Measurements from ENCODE around the gene LGMN. TPM values are rescaled to one million over a fixed set of nuclear protein-coding genes. Genes with fewer than 3 reads are reported as not detected.
A peak's percentile ranks its signal among the peaks of the same experiment; 100 is the strongest.

The LGMN gene
- total and polyA plus RNA-seq, 3 donors from 2014 or later, result 58.1 to 102 (median 88.9) TPM

DNA sequence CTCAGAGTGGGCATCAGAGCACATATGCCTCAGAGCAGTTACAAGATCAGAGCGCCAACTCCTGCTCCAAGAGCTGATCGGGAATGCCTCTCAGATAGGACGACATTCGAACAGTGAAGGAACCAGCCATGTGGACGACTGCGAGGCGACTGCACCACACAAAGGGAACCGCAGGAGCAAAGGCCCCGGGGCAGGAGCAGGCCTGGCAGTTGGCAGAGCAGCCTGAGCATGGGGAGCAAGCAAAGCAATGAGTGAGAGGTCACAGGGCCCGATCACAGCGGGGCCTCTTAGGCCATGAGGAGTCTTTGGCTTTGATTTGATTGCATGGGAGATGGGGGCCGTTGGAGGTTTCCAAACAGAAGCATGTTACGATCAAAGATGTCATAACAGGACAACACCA is 90.3 kb downstream of the LGMN start:
- H3K9me3 ChIP-seq, result no peaks in the 10 kb centered on the region
- peaks cover 36% of the 10 kb centered on the region for H3K4me1 ChIP-seq
- TF ChIP-seq POLR2A (IDR thresholded peaks at IDR 0.05), result no peak
- TF ChIP-seq, protein P1, sequence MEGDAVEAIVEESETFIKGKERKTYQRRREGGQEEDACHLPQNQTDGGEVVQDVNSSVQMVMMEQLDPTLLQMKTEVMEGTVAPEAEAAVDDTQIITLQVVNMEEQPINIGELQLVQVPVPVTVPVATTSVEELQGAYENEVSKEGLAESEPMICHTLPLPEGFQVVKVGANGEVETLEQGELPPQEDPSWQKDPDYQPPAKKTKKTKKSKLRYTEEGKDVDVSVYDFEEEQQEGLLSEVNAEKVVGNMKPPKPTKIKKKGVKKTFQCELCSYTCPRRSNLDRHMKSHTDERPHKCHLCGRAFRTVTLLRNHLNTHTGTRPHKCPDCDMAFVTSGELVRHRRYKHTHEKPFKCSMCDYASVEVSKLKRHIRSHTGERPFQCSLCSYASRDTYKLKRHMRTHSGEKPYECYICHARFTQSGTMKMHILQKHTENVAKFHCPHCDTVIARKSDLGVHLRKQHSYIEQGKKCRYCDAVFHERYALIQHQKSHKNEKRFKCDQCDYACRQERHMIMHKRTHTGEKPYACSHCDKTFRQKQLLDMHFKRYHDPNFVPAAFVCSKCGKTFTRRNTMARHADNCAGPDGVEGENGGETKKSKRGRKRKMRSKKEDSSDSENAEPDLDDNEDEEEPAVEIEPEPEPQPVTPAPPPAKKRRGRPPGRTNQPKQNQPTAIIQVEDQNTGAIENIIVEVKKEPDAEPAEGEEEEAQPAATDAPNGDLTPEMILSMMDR (IDR thresholded peaks at IDR 0.05), result no peak
- intact Hi-C loops (cut with DNase I; ENCODE audit: low total_unique reads), result no loop called here
- no peak overlapping the region for H3K4me3 ChIP-seq
- 80 to 88% methylated on average over 10 to 13 of the region's 13 CpGs for WGBS, 2 donors
- no peaks in the 10 kb centered on the region for H3K36me3 ChIP-seq (ENCODE audit: low read depth, missing control alignments)
- no peak for DNase-seq
- H3K27ac ChIP-seq, result peak overlapping the region; percentile 74 to 82
- H3K27me3 ChIP-seq, result no peaks in the 10 kb centered on the region

DNA sequence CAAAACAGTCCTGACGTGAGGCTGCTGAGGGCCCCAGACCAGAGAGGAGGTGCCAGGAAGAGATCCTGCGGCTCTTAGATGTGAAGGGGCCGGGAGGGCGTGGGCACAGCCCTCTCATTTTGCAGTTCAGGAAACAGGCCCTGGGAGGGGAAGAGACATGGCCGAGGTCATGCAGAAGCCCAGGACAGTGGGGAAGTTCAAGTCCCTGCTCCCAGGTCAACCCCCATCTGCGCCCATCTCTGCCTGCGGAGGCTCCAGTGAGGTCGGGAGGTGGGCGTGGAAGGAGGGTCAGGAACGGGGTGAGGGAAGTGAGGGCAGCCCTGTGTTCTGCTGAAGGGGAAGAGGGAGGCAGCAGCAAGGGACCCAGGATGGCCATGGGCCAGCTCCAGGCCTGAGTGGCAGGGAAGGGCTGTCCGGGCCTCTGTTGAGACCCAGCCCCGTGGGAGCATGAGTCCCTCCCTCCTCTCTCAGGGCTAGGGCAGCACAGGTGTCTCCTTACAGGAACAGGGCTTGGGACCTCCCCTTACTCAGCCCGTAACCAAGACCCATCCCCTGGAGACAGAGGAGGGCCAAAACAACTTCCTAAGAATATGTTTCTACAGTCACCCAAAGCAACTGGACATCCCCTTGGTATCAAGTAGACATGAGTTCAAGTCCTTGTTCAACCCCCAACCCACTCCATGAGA is 90.8 kb downstream of the LGMN start:
- peak; percentile 68 for DNase-seq
- Histone ChIP-seq H3K9me3 (no peaks in the 10 kb centered on the region), H3K27me3 (no peaks in the 10 kb centered on the region), H3K27ac (peak overlapping the region; percentile 74 to 82), H3K4me3 (no peak overlapping the region), H3K4me1 (peaks cover 40% of the 10 kb centered on the region), H3K36me3 (ENCODE audit: low read depth, missing control alignments) (no peaks in the 10 kb centered on the region)
- no peak for TF ChIP-seq POLR2A (IDR thresholded peaks at IDR 0.05)
- TF ChIP-seq, protein P1 (IDR thresholded peaks at IDR 0.05), result no peak
- intact Hi-C loops (cut with DNase I; ENCODE audit: low total_unique reads), result no loop called here
- 36 to 46% methylated on average over 8 to 13 of the region's 13 CpGs for WGBS, 2 donors

DNA sequence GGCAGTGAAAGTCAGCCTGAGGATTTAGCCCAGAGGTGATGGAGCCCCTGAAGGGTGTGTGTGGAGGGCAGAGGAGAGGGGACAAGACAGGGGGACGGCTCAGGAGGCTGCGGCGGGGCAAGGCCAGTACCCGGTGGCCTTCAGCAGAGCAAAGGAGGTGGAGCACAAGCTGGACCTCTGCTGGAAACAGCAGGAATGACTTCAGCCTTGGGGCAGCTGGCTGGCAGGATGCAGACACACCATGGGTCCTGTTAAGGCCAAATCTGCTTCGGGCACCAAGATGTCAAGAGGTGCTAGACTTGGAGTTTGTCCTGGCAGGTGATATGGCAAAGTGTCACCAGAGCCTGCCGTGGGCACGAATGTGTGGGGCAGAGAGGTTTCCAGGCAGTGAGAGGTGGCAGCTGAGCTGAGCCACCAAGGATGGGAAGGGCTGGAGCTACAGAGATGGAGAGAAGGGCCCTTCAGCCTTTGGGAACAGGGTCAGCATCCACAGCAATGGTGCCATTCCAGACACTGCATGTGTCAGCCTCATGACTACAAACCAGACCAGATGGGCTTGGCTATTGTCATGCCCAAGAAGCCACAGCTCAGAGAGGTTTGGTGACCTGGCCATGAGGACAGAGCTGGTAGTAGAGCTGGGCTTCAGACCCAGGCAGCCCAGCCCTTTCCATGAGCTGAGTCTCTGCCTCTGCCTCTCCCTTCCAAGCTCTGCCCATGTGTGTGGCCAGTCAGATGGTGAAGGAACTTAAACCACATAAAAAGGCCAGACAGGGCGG is 91.9 kb downstream of the LGMN start:
- Histone ChIP-seq H3K36me3 (ENCODE audit: low read depth, missing control alignments) (no peaks in the 10 kb centered on the region), H3K4me3 (no peak overlapping the region), H3K27me3 (no peaks in the 10 kb centered on the region), H3K9me3 (no peaks in the 10 kb centered on the region), H3K4me1 (peaks cover 48% of the 10 kb centered on the region), H3K27ac (peak overlapping the region; percentile 74 to 82)
- intact Hi-C loops (cut with DNase I; ENCODE audit: low total_unique reads), result no loop called here
- DNase-seq, result peak; percentile 49
- TF ChIP-seq, protein P1 (IDR thresholded peaks at IDR 0.05), result peak in 2 of 3 experiments; percentile 20 to 22
- no peak for TF ChIP-seq POLR2A (IDR thresholded peaks at IDR 0.05)
- 72 to 73% methylated on average over 8 of the region's 8 CpGs for WGBS, 2 donors

DNA sequence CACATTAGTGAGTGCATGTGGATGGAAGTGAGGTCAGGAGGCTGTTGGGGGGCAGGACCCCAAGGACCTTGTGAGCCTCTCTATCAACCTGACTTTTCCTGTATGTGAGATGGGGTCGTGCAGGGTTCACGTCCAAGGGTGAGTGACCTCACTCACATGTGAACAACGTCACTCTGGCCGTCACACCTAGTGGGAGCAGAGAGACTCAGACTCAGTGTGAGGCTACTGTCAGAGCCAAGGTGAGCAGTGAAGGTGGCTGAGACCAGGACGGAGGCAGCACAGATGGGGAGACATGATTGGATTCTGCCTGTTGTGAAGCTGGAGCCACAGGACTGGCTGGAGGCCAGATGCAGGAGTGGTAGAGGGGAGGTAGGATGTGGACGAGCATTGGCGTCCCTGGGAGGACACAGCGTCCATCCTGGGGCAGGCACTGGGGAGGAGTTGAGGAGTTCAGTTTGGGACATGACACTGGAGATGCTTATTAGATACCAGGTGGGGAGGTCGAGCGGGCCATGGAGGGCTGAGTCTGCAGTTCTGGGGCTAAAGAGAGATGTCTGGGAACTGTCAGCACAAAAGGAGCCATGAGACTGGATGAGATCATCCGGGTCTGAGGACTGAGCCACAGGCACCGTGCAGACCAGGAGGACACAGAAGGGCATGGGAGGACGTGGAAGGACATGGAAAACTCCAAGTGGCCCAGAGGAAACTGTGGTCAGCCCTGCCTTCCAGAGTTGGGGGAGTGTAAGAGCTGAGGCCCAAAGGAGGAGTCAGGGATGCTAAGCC is 92.8 kb downstream of the LGMN start:
- no peak for DNase-seq
- peak overlapping the region in 1 of 2 donors; percentile 5 for H3K4me3 ChIP-seq
- 52 to 56% methylated on average over 12 to 13 of the region's 13 CpGs for WGBS, 2 donors
- intact Hi-C loops (cut with DNase I; ENCODE audit: low total_unique reads), result no loop called here
- H3K36me3 ChIP-seq (ENCODE audit: low read depth, missing control alignments), result no peaks in the 10 kb centered on the region
- H3K9me3 ChIP-seq, result no peaks in the 10 kb centered on the region
- H3K27ac ChIP-seq, result peak overlapping the region; percentile 74 to 82
- H3K4me1 ChIP-seq, result peaks cover 53% of the 10 kb centered on the region
- H3K27me3 ChIP-seq, result no peaks in the 10 kb centered on the region
- TF ChIP-seq POLR2A (IDR thresholded peaks at IDR 0.05), result no peak
- TF ChIP-seq, protein P1 (IDR thresholded peaks at IDR 0.05), result no peak
